ENCODE data around the gene SMIM10L2A. TPM values are rescaled to one million over a fixed set of nuclear protein-coding genes. Genes with fewer than 3 reads are reported as not detected.

Gene SMIM10L2A
- total and polyA plus RNA-seq, 2 of the 4 experiments (the other 2 are of a cell fraction): under 0.01 to 0.10 TPM

- Histone ChIP-seq H3K14ac (replicated peaks; ENCODE audit: low read depth, low read length) (no peak overlapping the region), H3K9me3 (ENCODE audit: control insufficient read depth, insufficient read depth, low read length) (no peaks in the 10 kb centered on the region), H4K8ac (ENCODE audit: low read depth in 2 of 2, low read length in 2 of 2) (no peak overlapping the region), H3K4me3 (ENCODE audit: insufficient read depth, low read depth, low read length) (no peak overlapping the region), H2AFZ (replicated peaks; ENCODE audit: low read length, poor library complexity) (no peak overlapping the region), H3K9me1 (ENCODE audit: insufficient read depth, low read length) (no peaks in the 10 kb centered on the region), H2AK9ac (replicated peaks; ENCODE audit: low read depth, low read length, poor library complexity) (no peak overlapping the region), H3K4ac (ENCODE audit: low read depth, low read length) (no peak overlapping the region), H3K9ac (ENCODE audit: low read depth, low read length) (no peak overlapping the region), H3K18ac (ENCODE audit: low read depth, low read length) (no peak overlapping the region), H2BK5ac (ENCODE audit: low read depth, low read length, poor library complexity, severe bottlenecking) (no peak overlapping the region), H2AK5ac (ENCODE audit: low read depth, low read length) (no peak overlapping the region), H2BK120ac (ENCODE audit: low read depth, low read length) (no peak overlapping the region), H3K4me1 (ENCODE audit: control insufficient read depth, insufficient read depth, low read length) (no peaks in the 10 kb centered on the region), H3K4me2 (ENCODE audit: low read depth, low read length) (no peak overlapping the region), H3K23ac (ENCODE audit: low read depth, low read length) (no peak overlapping the region), H4K20me1 (ENCODE audit: insufficient read depth, low read length) (no peaks in the 10 kb centered on the region), H3K27ac (ENCODE audit: insufficient read depth, low read length) (no peak overlapping the region), H3K27me3 (ENCODE audit: control insufficient read depth, insufficient read depth, low read length) (no peaks in the 10 kb centered on the region; the same call in 1 of the 2 replicates), H4K5ac (ENCODE audit: low read depth, low read length) (no peak overlapping the region), H2BK20ac (ENCODE audit: low read depth, low read length) (no peak overlapping the region), H3K36me3 (ENCODE audit: control insufficient read depth, insufficient read depth, low read length) (no peaks in the 10 kb centered on the region), H4K91ac (ENCODE audit: insufficient read depth, low read depth, low read length) (no peak overlapping the region), H2BK15ac (ENCODE audit: low read depth, low read length) (no peak overlapping the region), H3K56ac (ENCODE audit: extremely low read depth, insufficient read depth, low read length) (no peak overlapping the region), H3K79me1 (ENCODE audit: low read depth in 1 of 2, low read length in 2 of 2) (no peaks in the 10 kb centered on the region)
- dilution Hi-C loops (cut with HindIII; ENCODE audit: low sequenced_read_pairs, unreplicated experiment) (no loop called here), in situ Hi-C loops (cut with MboI; ENCODE audit: low sequenced_read_pairs) (no loop called here), intact Hi-C loops (cut with micrococcal nuclease) (no loop called here)
- TF ChIP-seq CHD1 (IDR thresholded peaks at IDR 0.05; ENCODE audit: low read depth, low read length): no peak
- no peak for TF ChIP-seq CTCF (conservative IDR thresholded peaks at IDR 0.05; ENCODE audit: low read depth, low read length)
- TF ChIP-seq NFE2L2 (IDR thresholded peaks at IDR 0.05; ENCODE audit: low read depth, low read length): no peak
- no peak for TF ChIP-seq MXI1 (IDR thresholded peaks at IDR 0.05; ENCODE audit: borderline replicate concordance, low read depth, low read length)
- TF ChIP-seq RCOR1 (IDR thresholded peaks at IDR 0.05; ENCODE audit: insufficient replicate concordance, low read length): no peak
- TF ChIP-seq MAFK (IDR thresholded peaks at IDR 0.05; ENCODE audit: low read depth, low read length): no peak
- TF ChIP-seq ELK1 (IDR thresholded peaks at IDR 0.05; ENCODE audit: borderline replicate concordance, low read depth, low read length): no peak
- TF ChIP-seq CEBPB (IDR thresholded peaks at IDR 0.05; ENCODE audit: low read depth, low read length): no peak
- no peak for TF ChIP-seq POLR2A (IDR thresholded peaks at IDR 0.05; ENCODE audit: low read depth, low read length)
- TF ChIP-seq RFX5 (IDR thresholded peaks at IDR 0.05; ENCODE audit: low read depth, low read length): no peak
- BruUV-seq (replicated peaks): no TSS peak
- ATAC-seq (ENCODE audit: low read depth) (no peak), DNase-seq (no peak)
- ChIA-PET POLR2A (ENCODE audit: unreplicated experiment) (no interaction called here), CTCF (no interaction called here)
- no CpG with 5 or more reads among the region's 1 CpG for WGBS, 2 experiments (ENCODE audit: extremely low coverage in 2 of 2, insufficient read length in 1 of 2)
Observed at GRCh38 chrX:135408794-135409193, 12.9 kb upstream of the SMIM10L2A start.
